ENCODE measurements around the gene CFAP65.

CFAP65 gene

DNA sequence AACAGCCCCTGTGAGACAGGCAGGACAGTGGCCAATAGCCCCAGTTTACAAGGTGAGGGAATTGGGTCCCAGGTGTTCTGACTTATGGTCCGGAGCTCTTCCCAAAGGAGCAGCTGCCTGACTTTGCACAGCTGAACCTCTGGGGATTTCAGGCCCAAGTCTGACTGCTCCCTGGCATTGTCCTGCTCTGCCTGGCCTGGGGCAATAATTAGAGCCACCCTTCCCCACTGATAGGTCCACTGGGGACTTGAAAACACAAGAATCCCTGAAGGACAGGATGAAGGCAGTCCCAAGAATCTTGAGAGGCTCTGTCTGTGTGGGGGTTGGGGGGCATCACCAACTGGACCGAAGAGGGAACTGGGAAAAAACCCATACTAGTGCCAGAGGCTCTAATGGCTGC, 52.7 kb downstream of the CFAP65 start:
- DNase-seq: no peak

DNA sequence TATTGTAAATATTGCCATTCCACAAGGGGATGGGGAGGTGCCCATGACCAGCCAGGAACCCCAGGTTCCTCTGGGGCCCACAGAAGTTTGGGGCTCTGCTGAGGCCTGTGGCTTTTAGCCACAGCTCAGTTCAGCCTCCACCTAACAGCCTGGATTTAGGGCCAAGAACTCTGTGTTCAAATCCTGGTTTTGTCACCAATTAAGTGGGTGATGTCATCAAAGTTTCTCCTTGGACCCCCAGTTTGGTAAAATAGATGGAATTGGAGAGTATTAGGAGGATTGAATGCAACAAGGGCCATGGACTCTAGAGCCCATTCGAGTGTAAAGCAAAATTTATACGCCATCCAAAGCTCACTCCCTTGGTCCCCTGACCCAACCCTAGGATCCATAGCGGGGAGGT, 53.2 kb downstream of the CFAP65 start:
- DNase-seq: no peak

DNA sequence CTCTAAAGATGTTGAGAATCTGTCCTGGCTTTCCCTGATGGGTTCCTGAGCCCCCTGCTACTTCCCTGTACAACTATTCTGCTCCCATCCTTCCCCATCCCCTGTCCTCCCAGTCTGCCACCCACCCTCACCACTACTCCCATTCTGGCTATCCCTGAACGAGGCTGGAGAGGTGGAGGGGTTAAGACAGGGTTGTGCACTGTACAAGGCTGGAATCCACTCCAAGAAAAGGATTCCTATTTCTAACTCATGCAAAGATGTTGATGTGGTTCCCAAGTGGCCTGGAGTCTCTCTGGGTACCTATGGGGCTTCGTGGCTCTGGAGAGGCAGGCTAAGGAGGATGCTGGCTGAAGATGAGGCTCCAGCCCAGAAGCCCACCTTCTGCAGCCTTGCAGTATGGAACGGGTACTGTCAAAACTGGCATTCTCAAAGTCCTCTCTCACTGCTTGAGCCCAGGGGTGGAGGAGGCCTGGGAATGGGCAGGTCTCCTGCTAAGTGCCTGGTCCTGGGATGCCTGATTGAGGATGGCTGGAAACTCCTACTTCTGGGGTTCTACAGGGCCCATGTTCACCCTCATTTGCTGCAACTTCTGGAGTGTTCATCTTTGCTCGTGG, 55.1 kb downstream of the CFAP65 start:
- no peak for DNase-seq

DNA sequence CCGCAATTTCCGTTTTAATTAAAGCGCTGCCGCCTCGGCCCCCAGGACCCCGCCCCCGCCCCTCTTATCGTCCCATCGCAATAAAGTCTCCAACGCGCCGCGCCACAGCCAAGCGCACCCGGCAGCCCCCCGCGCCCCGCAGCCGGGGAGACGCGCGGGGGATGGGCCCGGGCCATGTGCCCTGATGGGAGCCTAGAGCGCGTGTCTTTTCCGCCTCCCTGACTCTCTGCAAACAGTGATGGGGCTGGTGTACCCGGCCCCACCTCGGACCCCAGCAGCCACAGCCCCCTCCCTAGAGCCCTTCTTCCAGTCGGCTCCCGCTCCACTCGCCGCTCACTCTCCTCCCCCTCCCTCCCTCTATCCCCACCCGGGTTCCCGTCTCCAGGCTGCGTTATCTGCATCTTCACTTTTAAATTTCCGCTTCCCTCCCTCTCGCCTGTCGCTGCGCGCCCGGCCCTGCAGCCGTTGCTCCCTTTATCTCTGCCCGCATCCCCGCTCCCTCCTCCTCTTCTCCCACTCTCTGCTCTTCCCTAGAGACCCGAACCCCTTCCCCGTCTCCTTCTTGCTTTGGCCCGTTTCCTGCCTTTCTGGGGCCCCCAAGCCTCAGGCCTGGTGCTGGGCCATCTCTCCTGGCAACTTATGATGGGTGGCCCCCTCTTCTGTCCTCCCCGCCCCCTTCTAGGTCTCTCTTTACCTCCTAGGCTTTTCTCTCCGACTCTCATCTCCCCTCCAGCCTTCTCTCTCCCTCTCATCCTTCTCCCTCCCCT, 55.8 kb downstream of the CFAP65 start:
- DNase-seq: no peak

DNA sequence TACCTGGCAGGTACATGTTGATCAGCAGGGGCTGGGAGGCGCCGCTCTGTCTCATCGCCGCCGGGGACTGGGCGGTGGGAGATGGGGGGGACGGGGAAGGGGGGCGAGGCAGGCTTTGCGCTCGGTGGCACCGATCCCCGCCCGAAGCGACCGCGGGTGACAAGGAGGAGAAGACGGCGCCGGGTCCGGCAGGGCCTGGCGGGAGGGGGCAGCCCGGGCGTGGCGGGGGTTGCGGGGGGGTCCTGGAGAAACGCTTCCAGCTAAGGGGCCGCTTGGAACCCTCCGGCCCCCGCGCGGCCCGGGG, 56.3 kb downstream of the CFAP65 start, which contains the start of gene FEV:
FEV (minus strand) TSS at position 164 of the 304 bp plus-strand sequence; CDS start at position 55, 109 bp downstream.
- DNase-seq: no peak

DNA sequence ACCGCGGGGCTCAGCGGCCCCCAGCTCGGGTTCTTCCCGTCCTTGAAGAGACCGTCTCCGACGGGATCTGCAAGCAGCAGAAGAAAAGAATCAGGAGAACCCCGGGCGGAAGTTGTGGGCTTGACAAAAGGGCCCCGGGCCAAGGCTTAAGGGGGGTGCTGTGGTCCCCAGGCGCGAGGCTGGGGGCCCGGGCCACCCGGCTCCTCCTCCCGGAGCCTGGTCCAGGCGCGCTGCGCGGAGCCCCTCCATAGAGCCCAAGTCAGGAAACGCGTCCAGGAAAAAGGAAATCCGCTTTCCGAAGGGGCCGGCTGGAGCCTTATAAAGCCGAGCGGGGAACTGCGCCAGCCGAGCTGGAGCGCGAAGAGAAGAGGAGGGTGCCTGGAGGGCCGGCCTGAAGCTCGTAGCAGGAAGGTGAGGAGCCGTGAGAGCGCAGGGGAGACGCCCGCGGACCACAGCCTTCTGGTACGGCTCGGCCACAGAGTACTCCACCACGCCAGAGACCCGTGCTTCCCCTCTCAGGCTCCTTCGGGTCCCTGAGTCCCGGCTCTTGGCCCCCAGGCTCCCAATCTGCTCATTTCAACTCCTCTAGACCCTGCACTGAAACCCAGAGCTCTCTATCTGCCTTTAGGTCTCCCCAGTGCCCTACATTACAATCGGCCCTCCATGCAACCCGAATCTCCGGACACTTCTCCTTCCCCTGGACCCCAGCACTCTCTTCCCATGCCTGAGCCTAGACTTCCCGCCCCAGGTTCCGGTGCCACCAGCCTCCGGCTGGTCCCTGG, 56.9 kb downstream of the CFAP65 start:
- no peak for DNase-seq

- DNase-seq: no peak
Measured at GRCh38 chr2:218983934-218984238, 57.4 kb downstream of the CFAP65 start.

DNA sequence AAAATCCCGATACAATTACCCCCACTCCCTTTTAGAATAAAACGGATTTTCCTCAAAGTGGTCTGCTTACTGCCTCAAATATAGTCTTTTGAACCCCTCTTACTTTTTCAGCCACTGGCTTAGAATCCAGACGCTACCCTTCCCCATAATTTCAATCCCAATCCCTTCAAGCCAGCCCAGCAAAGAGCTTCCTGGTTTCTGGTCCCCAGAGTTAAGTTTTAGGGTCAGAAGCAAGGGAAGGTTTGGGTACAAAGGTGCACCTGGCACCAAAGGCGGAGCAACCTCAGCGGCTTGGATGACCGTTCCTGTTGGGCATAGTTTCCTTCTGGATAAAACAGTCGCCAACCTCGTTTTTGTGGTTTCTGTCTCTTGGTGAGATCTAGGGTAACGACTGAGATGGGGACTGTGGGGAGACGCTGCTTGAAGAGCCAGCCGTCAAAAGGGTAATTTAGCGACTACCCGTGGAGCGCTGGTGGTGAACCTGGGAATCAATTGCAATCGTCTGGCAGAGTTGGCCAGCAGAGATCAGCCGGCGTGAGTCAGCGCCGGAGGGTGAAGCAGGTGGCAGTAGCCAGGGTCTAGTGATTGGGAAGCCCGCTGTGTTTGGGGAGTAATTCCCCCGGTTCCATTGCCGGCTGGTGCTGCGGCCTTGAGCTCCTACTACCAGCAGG, 57.9 kb downstream of the CFAP65 start:
- no peak for DNase-seq

- DNase-seq: no peak
Measured at GRCh38 chr2:218982586-218983262, 58.6 kb downstream of the CFAP65 start.

DNA sequence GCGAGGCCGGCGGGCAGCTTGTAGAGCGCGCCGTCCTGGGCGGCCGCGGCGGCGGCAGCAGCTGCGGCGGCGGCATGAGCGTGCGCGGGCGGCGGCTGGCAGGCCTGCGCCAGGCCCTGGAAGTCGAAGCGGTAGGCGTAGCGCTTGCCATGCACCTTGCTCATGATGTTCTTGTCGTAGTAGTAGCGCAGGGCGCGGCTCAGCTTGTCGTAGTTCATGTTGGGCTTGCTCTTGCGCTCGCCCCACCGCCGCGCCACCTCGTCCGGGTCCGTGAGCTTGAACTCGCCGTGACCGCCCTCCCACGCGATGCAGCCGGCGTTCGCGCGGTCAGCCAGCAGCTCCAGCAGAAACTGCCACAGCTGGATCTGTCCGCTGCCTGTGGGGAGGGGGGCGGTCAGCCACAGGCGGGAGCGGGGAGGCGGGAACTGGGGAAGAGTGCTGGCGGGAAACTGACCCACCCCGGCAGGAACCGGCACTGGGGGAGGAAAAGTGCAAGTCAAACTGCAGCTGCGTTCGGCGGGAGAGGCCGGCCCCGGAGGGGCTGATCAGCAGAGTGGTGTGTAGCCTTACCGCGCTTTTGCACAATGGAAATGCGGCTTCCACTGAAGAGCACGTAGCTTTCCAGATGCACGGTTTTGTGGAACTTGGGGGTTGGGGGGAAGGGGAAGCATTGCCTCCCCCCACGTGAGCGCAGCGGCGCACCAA, 59.3 kb downstream of the CFAP65 start:
- peak; percentile 74 for DNase-seq

- no peak for DNase-seq
Measured at GRCh38 chr2:218981390-218981880, 59.9 kb downstream of the CFAP65 start.

DNA sequence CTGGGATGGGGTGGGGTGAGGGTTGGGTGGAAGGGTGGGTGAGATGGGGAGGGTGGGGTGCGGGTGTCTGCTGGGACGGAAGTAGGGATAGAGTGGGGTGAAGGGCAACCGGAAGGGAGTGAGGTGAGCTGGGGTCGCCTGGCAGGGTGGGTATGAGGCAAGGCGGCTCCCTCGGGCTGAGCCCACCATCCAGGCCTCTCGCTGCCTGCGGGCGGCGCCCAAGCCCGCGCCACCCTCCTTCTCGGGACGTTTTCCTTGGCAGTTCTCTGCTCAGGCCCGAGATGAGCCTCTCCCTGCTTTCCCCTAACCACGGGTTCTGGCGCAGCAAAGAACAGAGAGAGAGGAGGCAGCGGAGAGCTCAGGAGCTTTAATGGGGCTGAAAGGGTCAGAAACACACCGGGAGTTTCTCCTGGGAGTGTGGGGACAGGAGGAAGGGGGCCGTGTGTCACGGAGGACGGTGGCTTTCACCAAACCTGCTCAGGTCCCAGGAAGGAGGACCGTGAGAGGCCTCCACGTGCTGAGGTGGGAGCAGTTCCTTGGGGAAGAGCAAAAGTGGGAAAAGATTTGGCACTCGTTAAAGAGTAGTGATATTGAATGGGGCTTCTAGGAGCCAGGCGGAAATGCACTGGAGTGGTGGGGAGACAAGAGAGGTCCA, 60.5 kb downstream of the CFAP65 start:
- DNase-seq: no peak

- DNase-seq: peak; percentile 94
Measured at GRCh38 chr2:218979846-218980734, 61.2 kb downstream of the CFAP65 start.

- no peak for DNase-seq
Measured at GRCh38 chr2:218975060-218975777, 66.1 kb downstream of the CFAP65 start.

DNA sequence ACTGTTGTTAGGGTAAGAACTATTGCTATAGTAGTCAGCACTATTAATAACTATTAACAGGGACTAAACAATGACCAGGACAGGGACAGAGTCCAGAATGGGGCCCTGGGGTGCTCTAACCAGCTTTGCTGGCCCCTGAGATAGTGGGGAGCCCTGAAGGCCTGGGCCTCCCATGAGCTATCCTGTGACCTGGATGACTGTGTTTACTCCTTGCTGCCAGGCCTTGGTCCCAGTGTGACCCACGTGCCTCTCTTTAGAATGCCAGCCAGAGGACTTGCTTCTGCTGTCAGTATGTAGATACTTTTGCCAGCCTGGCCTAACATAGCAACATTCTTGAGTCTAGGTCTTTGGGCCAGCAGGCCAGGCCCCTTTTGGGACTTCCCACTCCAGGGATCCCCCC, 70.4 kb downstream of the CFAP65 start:
- DNase-seq: no peak

DNA sequence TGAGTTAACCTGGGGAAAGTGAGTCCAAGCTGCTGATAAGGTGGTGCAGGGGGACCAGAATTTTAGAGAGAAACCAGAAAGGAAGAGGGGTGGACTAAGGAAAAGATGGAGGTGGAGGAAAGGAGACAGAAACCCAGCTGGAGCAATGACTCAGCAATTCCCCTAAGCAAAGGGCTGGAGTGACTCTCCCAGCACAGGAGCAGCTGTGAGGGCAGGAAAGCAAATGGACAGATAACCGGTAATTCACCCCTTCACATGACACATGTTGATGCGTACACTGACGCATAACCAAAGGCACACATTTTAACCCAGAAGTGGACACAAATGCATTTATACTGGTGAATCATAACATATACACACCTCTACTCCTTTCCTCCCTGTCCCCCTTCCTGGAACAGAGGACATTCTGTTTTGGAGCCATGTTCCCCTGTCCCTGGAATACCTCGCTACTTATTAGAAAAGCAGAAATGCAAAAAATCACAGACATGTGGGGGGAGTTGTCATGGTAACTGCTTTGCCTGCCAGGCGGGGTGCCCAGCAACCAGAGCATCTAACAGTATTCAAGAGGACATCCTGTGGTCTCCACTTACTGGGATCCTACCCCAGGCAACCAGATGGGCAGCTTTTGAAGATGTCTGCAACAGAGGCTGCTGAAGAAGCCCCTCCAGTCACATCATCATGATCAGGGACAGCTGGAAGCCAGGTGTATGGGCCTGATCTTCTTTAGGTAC, 77.1 kb downstream of the CFAP65 start:
- peak; percentile 22 for DNase-seq

GRCh38 chr2:218963601-218964000, 77.7 kb downstream of the CFAP65 start:
- DNase-seq: no peak

- DNase-seq: peak; percentile 83
Measured at GRCh38 chr2:218962859-218963492, 78.3 kb downstream of the CFAP65 start.

Data from activated effector memory CD4-positive, alpha-beta T cell treated with anti-CD3 and anti-CD28 coated beads, Interleukin-2, amount 50 U/mL, for 16 hours (primary cell).